Endothelial cell of umbilical vein (primary cell): Measurements from ENCODE around the gene ZNF791. TPM values are rescaled to one million over a fixed set of nuclear protein-coding genes. Genes with fewer than 3 reads are reported as not detected.

Experiments used
- BruUV-seq: library from RNA; stranded (reverse); fragments of 400-500 nt; replicated peaks from 2 replicates; lab custom pipeline; 2021; lab: Mats Ljungman, UMichigan
- CTCF ChIA-PET: fragments of 300-600, 350-600 bp; sonication (Branson Sonifier 250); formaldehyde crosslinking; loops from one replicate; lab custom pipeline; 2021; ENCODE audit warnings: antibody characterized with exemption, inconsistent platforms; lab: Charles Lee
- POLR2A ChIA-PET: fragments of 300-600, 350-600 bp; sonication (Branson Sonifier 250); formaldehyde crosslinking; loops from one replicate; lab custom pipeline; 2021; ENCODE audit warnings: antibody characterized with exemption, inconsistent platforms; lab: Charles Lee
- DNase-seq: peaks from one replicate; pipeline ENCODE4 v3.0.0-alpha.2; 2011; ENCODE audit warnings: low read depth, low spot score
- FAIRE-seq: peaks from 2 replicates; lab custom pipeline; 2011; peaks lifted over from hg19 to GRCh38; lab: Jason Lieb, UNC
- H2AFZ ChIP-seq: 2 replicates; pipeline ENCODE4 v1.6.0; 2012; ENCODE audit warnings: low read depth, low read length, control low read depth, inconsistent platforms
- H3K27ac ChIP-seq: 2 replicates; pipeline ENCODE4 v1.5.1; 2011; ENCODE audit warnings: low read depth, mild to moderate bottlenecking, control low read depth, low read length, moderate library complexity; ENCODE audit not compliant: insufficient read depth
- H3K27me3 ChIP-seq, 2 experiments: 2 replicates each; pipeline versions ENCODE4 v1.6.0 to v1.6.1; 2011; ENCODE audit warnings: low read length in 2 of 2, mixed read lengths in 1 of 2; ENCODE audit not compliant: control insufficient read depth in 2 of 2, insufficient read depth in 2 of 2
- H3K36me3 ChIP-seq, 2 experiments: 2 replicates in 1 of 2; 3 replicates in 1 of 2; pipeline ENCODE4 v1.5.1; 2011; ENCODE audit warnings: low read length in 2 of 2, mild to moderate bottlenecking in 1 of 2, moderate library complexity in 1 of 2; ENCODE audit not compliant: control insufficient read depth in 2 of 2, insufficient read depth in 2 of 2; ENCODE audit errors: extremely low read depth in 1 of 2
- H3K4me1 ChIP-seq: 3 replicates; pipeline ENCODE4 v1.5.1; 2011; ENCODE audit warnings: mild to moderate bottlenecking, low read length; ENCODE audit not compliant: control insufficient read depth, insufficient read depth; ENCODE audit errors: extremely low read depth
- H3K4me2 ChIP-seq: 2 replicates; pipeline ENCODE4 v1.6.1; 2011; ENCODE audit warnings: low read length, control low read depth, mixed read lengths; ENCODE audit not compliant: insufficient read depth
- H3K4me3 ChIP-seq, 3 experiments: fragments of 200-600 bp in 1 of 3; sonication (generic), shearing (Covaris generic) in 1 of 3; replicated peaks in 1 of 3; 2 replicates each; pipeline ENCODE4 v1.5.1; 2011 to 2016; ENCODE audit warnings: control low read depth in 3 of 3, low read length in 3 of 3, mild to moderate bottlenecking in 2 of 3, inconsistent platforms in 1 of 3, low read depth in 1 of 3, moderate library complexity in 1 of 3; ENCODE audit not compliant: insufficient read depth in 1 of 3
- H3K79me2 ChIP-seq: 2 replicates; pipeline ENCODE4 v1.6.0; 2012; ENCODE audit warnings: low read length, inconsistent platforms; ENCODE audit not compliant: control insufficient read depth, insufficient read depth
- H3K9ac ChIP-seq: replicated peaks from 2 replicates; pipeline ENCODE3; 2011; ENCODE audit warnings: low read length, control low read depth; ENCODE audit not compliant: insufficient read depth; ENCODE audit errors: extremely low read depth
- H3K9me1 ChIP-seq: replicated peaks from 3 replicates; pipeline ENCODE4 v1.6.0; 2011; ENCODE audit warnings: mild to moderate bottlenecking, low read length; ENCODE audit not compliant: control insufficient read depth, insufficient read depth; ENCODE audit errors: extremely low read depth
- H3K9me3 ChIP-seq: replicated peaks from 2 replicates; pipeline ENCODE4 v1.5.1; 2012; ENCODE audit warnings: low read length, inconsistent platforms; ENCODE audit not compliant: control insufficient read depth, insufficient read depth
- H4K20me1 ChIP-seq: replicated peaks from 2 replicates; pipeline ENCODE3; 2011; ENCODE audit warnings: mild to moderate bottlenecking, low read length; ENCODE audit not compliant: control insufficient read depth, insufficient read depth; ENCODE audit errors: extremely low read depth
- EZH2 ChIP-seq: IDR thresholded peaks from 2 replicates; pipeline ENCODE4 v1.6.1; 2012; ENCODE audit warnings: borderline replicate concordance, low read depth, mild to moderate bottlenecking, moderate library complexity, low read length, inconsistent platforms; ENCODE audit not compliant: severe bottlenecking
- FOS ChIP-seq: IDR thresholded peaks from 2 replicates; pipeline ENCODE4 v1.6.1; 2011; ENCODE audit warnings: mild to moderate bottlenecking, low read length, moderate library complexity, borderline replicate concordance; ENCODE audit not compliant: insufficient read depth
- GATA2 ChIP-seq: IDR thresholded peaks from 2 replicates; pipeline ENCODE4 v1.7.0; 2011; ENCODE audit warnings: low read depth, mild to moderate bottlenecking, moderate library complexity, mixed read lengths, low read length; ENCODE audit not compliant: insufficient read length, insufficient read depth
- MAX ChIP-seq: IDR thresholded peaks from 2 replicates; pipeline ENCODE4 v1.6.1; 2011; ENCODE audit not compliant: insufficient read depth, insufficient read length
- MYC ChIP-seq: IDR thresholded peaks from one replicate; pipeline ENCODE4 v1.6.1; 2011; ENCODE audit warnings: mild to moderate bottlenecking, low read depth, low read length
- POLR2A ChIP-seq: IDR thresholded peaks from 2 replicates; pipeline ENCODE4 v1.6.1; 2012; ENCODE audit warnings: low read depth, mild to moderate bottlenecking, control low read depth, low read length
- dilution Hi-C: fragments of 300-500 bp; cut with MboI; formaldehyde crosslinking; loops from one replicate; pipeline ENCODE4 v1.15.0; 2019; ENCODE audit warnings: low sequenced_read_pairs; ENCODE audit not compliant: extremely low pct_ligation_motif_present
- intact Hi-C: fragments of 100-400 bp; cut with micrococcal nuclease; formaldehyde crosslinking; loops from one replicate; pipeline ENCODE4 v1.10.0; 2022
- polyA plus RNA-seq, 4 experiments: library from polyadenylated mRNA; depleted of rRNA in 3 of 4; stranded (reverse) in 3 of 4; unstranded in 1 of 4; fragments of >200 nt; gene quantifications; 2 replicates each; pipeline versions ENCODE4 v1.2.1 to v1.2.3, GENCODE V29; 2011 to 2012; ENCODE audit warnings: missing spikeins in 1 of 4
- total RNA-seq: library from RNA; stranded (reverse); gene quantifications from 2 replicates; pipeline ENCODE4 v1.2.3, GENCODE V29; 2021
- TF ChIP-seq, protein P1 (sequence below), 2 donors: IDR thresholded peaks; 1 replicate in 1 of 2; 2 replicates in 1 of 2; pipeline ENCODE4 v1.5.1; 2011; ENCODE audit warnings: low read length in 2 of 2, mild to moderate bottlenecking in 2 of 2, moderate library complexity in 2 of 2, control low read depth in 1 of 2, inconsistent platforms in 1 of 2, low read depth in 1 of 2; ENCODE audit not compliant: insufficient read depth in 1 of 2; ENCODE audit errors: extremely low read depth in 1 of 2

The ZNF791 gene
- total and polyA plus RNA-seq, 2 donors (not counting 3 experiments of a cell fraction or from before 2014, with no cell fraction given): 8.3 to 21.8 TPM

GRCh38 chr19:12596485-12596884 lies 14.2 kb upstream of the ZNF791 start:
- DNase-seq: no peak
- no peaks in the 10 kb centered on the region for H3K4me1 ChIP-seq
- no peaks in the 10 kb centered on the region for H3K79me2 ChIP-seq
- H3K9me1 ChIP-seq: no peaks in the 10 kb centered on the region
- no peak overlapping the region for H3K4me3 ChIP-seq
- H3K36me3 ChIP-seq: peaks cover 0 to 2% of the 10 kb centered on the region in 2 experiments
- no peak overlapping the region for H2AFZ ChIP-seq
- no peak for FAIRE-seq
- H3K9me3 ChIP-seq: no peaks in the 10 kb centered on the region
- BruUV-seq: no TSS peak
- no peak overlapping the region for H3K27ac ChIP-seq
- dilution Hi-C loops: no loop called here
- TF ChIP-seq MYC (no peak), GATA2 (no peak), MAX (no peak), FOS (no peak), POLR2A (no peak), EZH2 (no peak)
- TF ChIP-seq, protein P1, sequence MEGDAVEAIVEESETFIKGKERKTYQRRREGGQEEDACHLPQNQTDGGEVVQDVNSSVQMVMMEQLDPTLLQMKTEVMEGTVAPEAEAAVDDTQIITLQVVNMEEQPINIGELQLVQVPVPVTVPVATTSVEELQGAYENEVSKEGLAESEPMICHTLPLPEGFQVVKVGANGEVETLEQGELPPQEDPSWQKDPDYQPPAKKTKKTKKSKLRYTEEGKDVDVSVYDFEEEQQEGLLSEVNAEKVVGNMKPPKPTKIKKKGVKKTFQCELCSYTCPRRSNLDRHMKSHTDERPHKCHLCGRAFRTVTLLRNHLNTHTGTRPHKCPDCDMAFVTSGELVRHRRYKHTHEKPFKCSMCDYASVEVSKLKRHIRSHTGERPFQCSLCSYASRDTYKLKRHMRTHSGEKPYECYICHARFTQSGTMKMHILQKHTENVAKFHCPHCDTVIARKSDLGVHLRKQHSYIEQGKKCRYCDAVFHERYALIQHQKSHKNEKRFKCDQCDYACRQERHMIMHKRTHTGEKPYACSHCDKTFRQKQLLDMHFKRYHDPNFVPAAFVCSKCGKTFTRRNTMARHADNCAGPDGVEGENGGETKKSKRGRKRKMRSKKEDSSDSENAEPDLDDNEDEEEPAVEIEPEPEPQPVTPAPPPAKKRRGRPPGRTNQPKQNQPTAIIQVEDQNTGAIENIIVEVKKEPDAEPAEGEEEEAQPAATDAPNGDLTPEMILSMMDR (IDR thresholded peaks at IDR 0.05; ENCODE audit: extremely low read depth in 1 of 2, insufficient read depth in 1 of 2, low read depth in 1 of 2, low read length in 2 of 2): no peak
- H3K4me2 ChIP-seq: no peak overlapping the region
- H3K9ac ChIP-seq: no peak overlapping the region
- ChIA-PET POLR2A (no interaction called here), CTCF (no interaction called here)
- H3K27me3 ChIP-seq: no peaks in the 10 kb centered on the region
- intact Hi-C loops: no loop called here
- no peaks in the 10 kb centered on the region for H4K20me1 ChIP-seq
